ENCODE data around the gene RNF141.

DNA sequence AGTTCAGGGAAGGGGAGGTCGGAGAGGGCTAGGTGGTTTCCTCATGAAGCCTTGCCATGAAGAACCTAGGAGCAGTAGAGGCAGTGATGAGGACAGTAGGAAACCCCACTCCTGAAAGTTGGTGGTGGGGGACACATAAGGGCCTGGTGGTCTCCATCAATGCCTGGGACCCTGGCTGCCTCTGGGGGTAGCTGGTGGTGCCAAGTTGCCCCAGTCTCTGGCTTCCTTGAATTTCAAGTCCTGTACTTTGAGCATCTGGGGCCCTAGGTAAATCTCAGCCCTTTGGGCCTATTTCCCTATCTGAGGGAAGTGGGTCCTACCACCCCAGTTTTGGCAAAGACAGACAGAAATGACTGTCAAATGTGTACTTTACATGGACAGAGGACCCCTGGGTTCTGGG lies 57.8 kb downstream of the RNF141 start:
- TF ChIP-seq, protein P1, sequence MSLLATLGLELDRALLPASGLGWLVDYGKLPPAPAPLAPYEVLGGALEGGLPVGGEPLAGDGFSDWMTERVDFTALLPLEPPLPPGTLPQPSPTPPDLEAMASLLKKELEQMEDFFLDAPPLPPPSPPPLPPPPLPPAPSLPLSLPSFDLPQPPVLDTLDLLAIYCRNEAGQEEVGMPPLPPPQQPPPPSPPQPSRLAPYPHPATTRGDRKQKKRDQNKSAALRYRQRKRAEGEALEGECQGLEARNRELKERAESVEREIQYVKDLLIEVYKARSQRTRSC (CRISPR knock-in tag; IDR thresholded peaks at IDR 0.05; ENCODE audit: low read depth): no peak
- TF ChIP-seq, protein P2, sequence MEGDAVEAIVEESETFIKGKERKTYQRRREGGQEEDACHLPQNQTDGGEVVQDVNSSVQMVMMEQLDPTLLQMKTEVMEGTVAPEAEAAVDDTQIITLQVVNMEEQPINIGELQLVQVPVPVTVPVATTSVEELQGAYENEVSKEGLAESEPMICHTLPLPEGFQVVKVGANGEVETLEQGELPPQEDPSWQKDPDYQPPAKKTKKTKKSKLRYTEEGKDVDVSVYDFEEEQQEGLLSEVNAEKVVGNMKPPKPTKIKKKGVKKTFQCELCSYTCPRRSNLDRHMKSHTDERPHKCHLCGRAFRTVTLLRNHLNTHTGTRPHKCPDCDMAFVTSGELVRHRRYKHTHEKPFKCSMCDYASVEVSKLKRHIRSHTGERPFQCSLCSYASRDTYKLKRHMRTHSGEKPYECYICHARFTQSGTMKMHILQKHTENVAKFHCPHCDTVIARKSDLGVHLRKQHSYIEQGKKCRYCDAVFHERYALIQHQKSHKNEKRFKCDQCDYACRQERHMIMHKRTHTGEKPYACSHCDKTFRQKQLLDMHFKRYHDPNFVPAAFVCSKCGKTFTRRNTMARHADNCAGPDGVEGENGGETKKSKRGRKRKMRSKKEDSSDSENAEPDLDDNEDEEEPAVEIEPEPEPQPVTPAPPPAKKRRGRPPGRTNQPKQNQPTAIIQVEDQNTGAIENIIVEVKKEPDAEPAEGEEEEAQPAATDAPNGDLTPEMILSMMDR (CRISPR knock-in tag; IDR thresholded peaks at IDR 0.05): no peak
- TF ChIP-seq HNRNPLL (IDR thresholded peaks at IDR 0.05; ENCODE audit: low read depth, low read length, poor library complexity, severe bottlenecking) (no peak), ZNF546 (CRISPR knock-in tag; conservative IDR thresholded peaks at IDR 0.05) (no peak), ZNF670 (CRISPR knock-in tag; IDR thresholded peaks at IDR 0.05; ENCODE audit: borderline replicate concordance) (no peak), MXI1 (IDR thresholded peaks at IDR 0.05; ENCODE audit: borderline replicate concordance, low read depth, low read length) (no peak), RAD21 (CRISPR knock-in tag; IDR thresholded peaks at IDR 0.05) (no peak)
- TF ChIP-seq, protein P3, sequence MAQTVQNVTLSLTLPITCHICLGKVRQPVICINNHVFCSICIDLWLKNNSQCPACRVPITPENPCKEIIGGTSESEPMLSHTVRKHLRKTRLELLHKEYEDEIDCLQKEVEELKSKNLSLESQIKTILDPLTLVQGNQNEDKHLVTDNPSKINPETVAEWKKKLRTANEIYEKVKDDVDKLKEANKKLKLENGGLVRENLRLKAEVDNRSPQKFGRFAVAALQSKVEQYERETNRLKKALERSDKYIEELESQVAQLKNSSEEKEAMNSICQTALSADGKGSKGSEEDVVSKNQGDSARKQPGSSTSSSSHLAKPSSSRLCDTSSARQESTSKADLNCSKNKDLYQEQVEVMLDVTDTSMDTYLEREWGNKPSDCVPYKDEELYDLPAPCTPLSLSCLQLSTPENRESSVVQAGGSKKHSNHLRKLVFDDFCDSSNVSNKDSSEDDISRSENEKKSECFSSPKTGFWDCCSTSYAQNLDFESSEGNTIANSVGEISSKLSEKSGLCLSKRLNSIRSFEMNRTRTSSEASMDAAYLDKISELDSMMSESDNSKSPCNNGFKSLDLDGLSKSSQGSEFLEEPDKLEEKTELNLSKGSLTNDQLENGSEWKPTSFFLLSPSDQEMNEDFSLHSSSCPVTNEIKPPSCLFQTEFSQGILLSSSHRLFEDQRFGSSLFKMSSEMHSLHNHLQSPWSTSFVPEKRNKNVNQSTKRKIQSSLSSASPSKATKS (CRISPR knock-in tag; IDR thresholded peaks at IDR 0.05): no peak
- TF ChIP-seq, protein P4, sequence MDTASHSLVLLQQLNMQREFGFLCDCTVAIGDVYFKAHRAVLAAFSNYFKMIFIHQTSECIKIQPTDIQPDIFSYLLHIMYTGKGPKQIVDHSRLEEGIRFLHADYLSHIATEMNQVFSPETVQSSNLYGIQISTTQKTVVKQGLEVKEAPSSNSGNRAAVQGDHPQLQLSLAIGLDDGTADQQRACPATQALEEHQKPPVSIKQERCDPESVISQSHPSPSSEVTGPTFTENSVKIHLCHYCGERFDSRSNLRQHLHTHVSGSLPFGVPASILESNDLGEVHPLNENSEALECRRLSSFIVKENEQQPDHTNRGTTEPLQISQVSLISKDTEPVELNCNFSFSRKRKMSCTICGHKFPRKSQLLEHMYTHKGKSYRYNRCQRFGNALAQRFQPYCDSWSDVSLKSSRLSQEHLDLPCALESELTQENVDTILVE (CRISPR knock-in tag; IDR thresholded peaks at IDR 0.05): no peak
- TF ChIP-seq, protein P5, sequence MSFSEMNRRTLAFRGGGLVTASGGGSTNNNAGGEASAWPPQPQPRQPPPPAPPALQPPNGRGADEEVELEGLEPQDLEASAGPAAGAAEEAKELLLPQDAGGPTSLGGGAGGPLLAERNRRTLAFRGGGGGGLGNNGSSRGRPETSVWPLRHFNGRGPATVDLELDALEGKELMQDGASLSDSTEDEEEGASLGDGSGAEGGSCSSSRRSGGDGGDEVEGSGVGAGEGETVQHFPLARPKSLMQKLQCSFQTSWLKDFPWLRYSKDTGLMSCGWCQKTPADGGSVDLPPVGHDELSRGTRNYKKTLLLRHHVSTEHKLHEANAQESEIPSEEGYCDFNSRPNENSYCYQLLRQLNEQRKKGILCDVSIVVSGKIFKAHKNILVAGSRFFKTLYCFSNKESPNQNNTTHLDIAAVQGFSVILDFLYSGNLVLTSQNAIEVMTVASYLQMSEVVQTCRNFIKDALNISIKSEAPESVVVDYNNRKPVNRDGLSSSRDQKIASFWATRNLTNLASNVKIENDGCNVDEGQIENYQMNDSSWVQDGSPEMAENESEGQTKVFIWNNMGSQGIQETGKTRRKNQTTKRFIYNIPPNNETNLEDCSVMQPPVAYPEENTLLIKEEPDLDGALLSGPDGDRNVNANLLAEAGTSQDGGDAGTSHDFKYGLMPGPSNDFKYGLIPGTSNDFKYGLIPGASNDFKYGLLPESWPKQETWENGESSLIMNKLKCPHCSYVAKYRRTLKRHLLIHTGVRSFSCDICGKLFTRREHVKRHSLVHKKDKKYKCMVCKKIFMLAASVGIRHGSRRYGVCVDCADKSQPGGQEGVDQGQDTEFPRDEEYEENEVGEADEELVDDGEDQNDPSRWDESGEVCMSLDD (CRISPR knock-in tag; IDR thresholded peaks at IDR 0.05; ENCODE audit: borderline replicate concordance): no peak
